ENCODE data around the gene CKAP5. TPM values are rescaled to one million over a fixed set of nuclear protein-coding genes. Genes with fewer than 3 reads are reported as not detected.

Gene CKAP5
- total RNA-seq, 2 donors from 2014 or later, result 162 to 211 TPM

DNA sequence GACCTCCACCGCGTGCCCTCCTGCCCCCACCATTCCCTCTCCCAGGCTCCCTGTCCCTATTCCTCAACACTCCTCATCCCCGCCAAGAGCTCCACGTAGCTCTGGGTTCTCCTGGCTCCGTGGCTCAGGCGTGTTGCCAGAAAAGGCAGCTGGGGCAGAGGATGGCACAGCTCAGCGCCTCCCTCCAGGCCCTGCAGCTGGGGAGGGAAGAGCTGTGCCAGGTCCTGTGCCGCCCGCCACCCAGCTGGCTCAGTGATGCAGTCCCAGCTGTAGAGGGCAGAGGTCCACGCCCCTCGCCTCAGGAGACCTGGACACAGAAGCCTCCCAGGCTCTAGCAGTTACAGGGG is 149.9 kb downstream of the CKAP5 start:
- Histone ChIP-seq H3K4me3 (ENCODE audit: low read length) (no peak overlapping the region), H3K27ac (ENCODE audit: low read depth, low read length) (no peak overlapping the region), H3K36me3 (ENCODE audit: control insufficient read depth, insufficient read depth, low read length) (peaks cover 30% of the 10 kb centered on the region), H3K27me3 (ENCODE audit: control insufficient read depth, insufficient read depth, low read length, poor library complexity, severe bottlenecking) (no peaks in the 10 kb centered on the region), H3K4me1 (ENCODE audit: control insufficient read depth, insufficient read depth, low read length) (peaks cover 5% of the 10 kb centered on the region), H3K9ac (ENCODE audit: extremely low read depth, low read length, poor library complexity, severe bottlenecking) (no peak overlapping the region), H3K9me3 (ENCODE audit: control insufficient read depth, low read length) (no peaks in the 10 kb centered on the region)
- TF ChIP-seq, protein P1, sequence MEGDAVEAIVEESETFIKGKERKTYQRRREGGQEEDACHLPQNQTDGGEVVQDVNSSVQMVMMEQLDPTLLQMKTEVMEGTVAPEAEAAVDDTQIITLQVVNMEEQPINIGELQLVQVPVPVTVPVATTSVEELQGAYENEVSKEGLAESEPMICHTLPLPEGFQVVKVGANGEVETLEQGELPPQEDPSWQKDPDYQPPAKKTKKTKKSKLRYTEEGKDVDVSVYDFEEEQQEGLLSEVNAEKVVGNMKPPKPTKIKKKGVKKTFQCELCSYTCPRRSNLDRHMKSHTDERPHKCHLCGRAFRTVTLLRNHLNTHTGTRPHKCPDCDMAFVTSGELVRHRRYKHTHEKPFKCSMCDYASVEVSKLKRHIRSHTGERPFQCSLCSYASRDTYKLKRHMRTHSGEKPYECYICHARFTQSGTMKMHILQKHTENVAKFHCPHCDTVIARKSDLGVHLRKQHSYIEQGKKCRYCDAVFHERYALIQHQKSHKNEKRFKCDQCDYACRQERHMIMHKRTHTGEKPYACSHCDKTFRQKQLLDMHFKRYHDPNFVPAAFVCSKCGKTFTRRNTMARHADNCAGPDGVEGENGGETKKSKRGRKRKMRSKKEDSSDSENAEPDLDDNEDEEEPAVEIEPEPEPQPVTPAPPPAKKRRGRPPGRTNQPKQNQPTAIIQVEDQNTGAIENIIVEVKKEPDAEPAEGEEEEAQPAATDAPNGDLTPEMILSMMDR (conservative IDR thresholded peaks at IDR 0.05), result no peak
- Mint-ChIP-seq H3K4me3 (no peak overlapping the region), H3K9me3 (no peaks in the 10 kb centered on the region), H3K27me3 (ENCODE audit: insufficient read depth) (no peaks in the 10 kb centered on the region), H3K27ac (no peak overlapping the region), H3K4me1 (no peaks in the 10 kb centered on the region), H3K36me3 (ENCODE audit: low read depth) (peaks cover 17% of the 10 kb centered on the region)
- DNase-seq, result no peak
- WGBS, 2 experiments (ENCODE audit: insufficient coverage in 1 of 2, insufficient read length in 1 of 2), result 93 to 95% methylated on average over 9 to 11 of the region's 11 CpGs

DNA sequence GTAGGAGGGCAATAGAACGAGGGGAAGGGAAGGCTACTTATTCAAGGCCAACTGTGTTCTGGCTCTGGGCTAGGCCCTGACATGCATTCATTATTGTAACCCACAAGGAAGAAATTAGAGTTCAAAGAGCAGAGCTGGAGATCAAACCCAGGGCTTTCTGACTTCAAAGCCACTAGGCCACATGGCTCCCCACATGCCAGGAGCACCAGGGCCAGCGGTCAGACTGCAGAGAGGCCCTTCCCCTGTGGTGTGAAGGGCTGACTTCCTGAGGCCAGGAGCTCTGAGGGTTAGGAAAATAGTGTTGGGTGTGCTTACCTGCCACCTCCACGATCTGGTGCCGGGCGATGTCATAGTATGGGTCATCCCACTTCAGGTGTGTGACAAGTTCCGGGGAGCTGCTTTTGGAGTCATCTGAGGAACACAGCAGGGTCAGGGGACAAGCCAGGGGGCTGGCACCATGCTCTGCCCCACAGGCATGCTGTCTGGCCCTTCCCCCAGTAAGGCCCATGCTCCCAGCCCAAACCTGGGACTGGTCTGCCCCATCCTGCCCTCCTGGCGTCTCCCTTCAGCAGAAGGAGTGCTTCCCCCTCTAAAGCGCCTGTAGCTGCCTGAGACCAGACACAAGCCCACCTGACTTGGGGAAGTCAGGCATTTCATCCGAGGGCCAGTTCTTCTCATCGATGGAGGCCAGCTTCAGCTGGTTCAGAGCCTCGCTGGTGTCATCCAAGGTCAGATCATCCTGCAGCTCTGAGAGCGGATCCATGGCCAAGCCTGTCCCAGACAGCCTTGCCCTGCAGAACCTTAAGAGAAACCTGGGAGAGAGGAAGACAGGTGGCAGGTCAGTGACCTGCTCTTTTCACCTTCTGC is 150.5 kb downstream of the CKAP5 start:
- H3K4me3 ChIP-seq (ENCODE audit: low read length), result no peak overlapping the region
- no peaks in the 10 kb centered on the region for H3K27me3 ChIP-seq (ENCODE audit: control insufficient read depth, insufficient read depth, low read length, poor library complexity, severe bottlenecking)
- TF ChIP-seq, protein P1 (conservative IDR thresholded peaks at IDR 0.05), result no peak
- DNase-seq, result no peak
- Mint-ChIP-seq H3K4me3 (no peak overlapping the region), H3K4me1 (peaks cover 4% of the 10 kb centered on the region), H3K36me3 (ENCODE audit: low read depth) (peaks cover 17% of the 10 kb centered on the region), H3K27ac (no peak overlapping the region), H3K27me3 (ENCODE audit: insufficient read depth) (no peaks in the 10 kb centered on the region), H3K9me3 (no peaks in the 10 kb centered on the region)
- H3K4me1 ChIP-seq (ENCODE audit: control insufficient read depth, insufficient read depth, low read length), result peaks cover 5% of the 10 kb centered on the region
- peaks cover 30% of the 10 kb centered on the region for H3K36me3 ChIP-seq (ENCODE audit: control insufficient read depth, insufficient read depth, low read length)
- 93 to 94% methylated on average over 11 to 12 of the region's 12 CpGs for WGBS, 2 experiments (ENCODE audit: insufficient coverage in 1 of 2, insufficient read length in 1 of 2)
- H3K9me3 ChIP-seq (ENCODE audit: control insufficient read depth, low read length), result no peaks in the 10 kb centered on the region
- H3K9ac ChIP-seq (ENCODE audit: extremely low read depth, low read length, poor library complexity, severe bottlenecking), result no peak overlapping the region
- H3K27ac ChIP-seq (ENCODE audit: low read depth, low read length), result no peak overlapping the region

DNA sequence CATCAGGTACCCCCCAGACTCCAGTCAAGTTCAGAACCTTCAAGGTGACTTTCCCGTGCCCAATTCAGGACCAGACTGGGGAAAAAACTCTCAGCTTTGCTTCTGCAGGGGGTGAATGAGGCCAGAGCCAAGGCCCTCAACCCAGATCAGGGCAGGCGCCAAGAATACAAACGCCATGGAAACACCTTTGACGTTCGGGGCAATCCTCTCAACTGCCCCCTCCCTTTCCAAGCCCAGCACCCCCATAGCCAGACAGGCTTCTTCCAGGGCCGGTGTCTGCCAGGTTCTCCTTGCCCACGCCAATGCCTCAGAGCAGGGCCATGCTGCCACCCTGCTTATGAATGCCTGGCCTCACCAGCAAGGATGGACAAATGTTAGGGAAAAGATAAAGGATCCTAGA is 151.5 kb downstream of the CKAP5 start:
- H3K27ac Mint-ChIP-seq, result no peak overlapping the region

More for the DNA sequence above, 151.5 kb downstream of the CKAP5 start:
- Histone ChIP-seq H3K4me3 (ENCODE audit: low read length) (no peak overlapping the region), H3K9ac (ENCODE audit: extremely low read depth, low read length, poor library complexity, severe bottlenecking) (no peak overlapping the region), H3K9me3 (ENCODE audit: control insufficient read depth, low read length) (no peaks in the 10 kb centered on the region), H3K4me1 (ENCODE audit: control insufficient read depth, insufficient read depth, low read length) (peaks cover 5% of the 10 kb centered on the region), H3K36me3 (ENCODE audit: control insufficient read depth, insufficient read depth, low read length) (peaks cover 30% of the 10 kb centered on the region), H3K27ac (ENCODE audit: low read depth, low read length) (no peak overlapping the region), H3K27me3 (ENCODE audit: control insufficient read depth, insufficient read depth, low read length, poor library complexity, severe bottlenecking) (no peaks in the 10 kb centered on the region)
- 92 to 100% methylated on average over 1 to 7 of the region's 7 CpGs for WGBS, 2 experiments (ENCODE audit: insufficient coverage in 1 of 2, insufficient read length in 1 of 2)
- TF ChIP-seq, protein P1 (conservative IDR thresholded peaks at IDR 0.05), result no peak
- Mint-ChIP-seq H3K27me3 (ENCODE audit: insufficient read depth) (no peaks in the 10 kb centered on the region), H3K9me3 (no peaks in the 10 kb centered on the region), H3K4me3 (no peak overlapping the region), H3K36me3 (ENCODE audit: low read depth) (peaks cover 17% of the 10 kb centered on the region), H3K4me1 (peaks cover 5% of the 10 kb centered on the region)
- no peak for DNase-seq

Measured in endodermal cell (in vitro differentiated cells).